DMS153 (cell line): ENCODE results near the gene CRP.
"Not testable (repeated sequence)": the region's sequence is repeated elsewhere in the genome, so short reads cannot be mapped to it uniquely, and the experiment has no call there.

Source experiments
- DNase-seq: peaks from one replicate; lab custom pipeline; 2025; lab: John Stamatoyannopoulos, UW

Gene CRP, protein sequence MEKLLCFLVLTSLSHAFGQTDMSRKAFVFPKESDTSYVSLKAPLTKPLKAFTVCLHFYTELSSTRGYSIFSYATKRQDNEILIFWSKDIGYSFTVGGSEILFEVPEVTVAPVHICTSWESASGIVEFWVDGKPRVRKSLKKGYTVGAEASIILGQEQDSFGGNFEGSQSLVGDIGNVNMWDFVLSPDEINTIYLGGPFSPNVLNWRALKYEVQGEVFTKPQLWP

DNA sequence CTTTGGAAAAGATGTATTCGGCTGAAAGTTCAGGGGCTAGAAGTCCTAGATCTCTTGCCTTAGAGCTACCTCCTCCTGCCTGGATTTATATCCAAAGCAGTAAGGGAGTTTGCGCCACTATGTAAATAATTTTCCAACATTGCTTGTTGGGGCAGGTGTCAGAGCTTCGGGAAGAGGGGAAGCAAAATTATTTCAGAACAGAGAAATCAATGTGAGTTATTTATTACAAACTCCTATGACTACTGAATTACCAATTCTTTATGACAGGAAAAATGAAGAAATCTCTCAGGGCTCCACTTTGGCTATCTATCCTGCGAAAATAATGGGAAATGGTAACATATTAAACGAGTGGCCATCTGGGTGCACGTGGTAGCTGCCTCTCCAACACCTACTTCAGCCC, at the start of gene CRP:
CRP (minus strand) TSS at position 61 of the 400 bp plus-strand sequence. CDS start 104 bp downstream, outside the sequence.
- DNase-seq = no peak

DNA sequence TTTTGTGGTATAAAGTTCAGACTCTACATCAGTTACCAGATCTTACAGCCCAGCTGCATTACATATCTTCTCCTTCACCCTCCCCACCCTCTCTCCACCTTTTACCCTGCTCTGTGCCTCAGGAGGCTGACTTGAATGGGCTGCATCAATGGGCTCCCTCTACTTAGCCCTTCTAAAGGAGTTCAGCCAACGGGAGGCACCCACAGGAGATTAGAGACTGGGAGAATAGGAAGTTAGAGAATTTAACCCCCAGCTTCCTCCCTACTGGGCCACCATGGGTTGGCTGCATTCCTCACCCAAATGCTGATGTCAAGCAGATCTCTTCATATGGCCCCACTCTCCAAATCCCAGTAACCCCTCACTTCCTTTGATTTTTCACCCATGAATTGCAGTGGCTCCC, 49.3 kb upstream of the CRP start:
- DNase-seq = no peak

GRCh38 chr1:159756397-159756796, 42.0 kb upstream of the CRP start:
- no peak for DNase-seq

DNA sequence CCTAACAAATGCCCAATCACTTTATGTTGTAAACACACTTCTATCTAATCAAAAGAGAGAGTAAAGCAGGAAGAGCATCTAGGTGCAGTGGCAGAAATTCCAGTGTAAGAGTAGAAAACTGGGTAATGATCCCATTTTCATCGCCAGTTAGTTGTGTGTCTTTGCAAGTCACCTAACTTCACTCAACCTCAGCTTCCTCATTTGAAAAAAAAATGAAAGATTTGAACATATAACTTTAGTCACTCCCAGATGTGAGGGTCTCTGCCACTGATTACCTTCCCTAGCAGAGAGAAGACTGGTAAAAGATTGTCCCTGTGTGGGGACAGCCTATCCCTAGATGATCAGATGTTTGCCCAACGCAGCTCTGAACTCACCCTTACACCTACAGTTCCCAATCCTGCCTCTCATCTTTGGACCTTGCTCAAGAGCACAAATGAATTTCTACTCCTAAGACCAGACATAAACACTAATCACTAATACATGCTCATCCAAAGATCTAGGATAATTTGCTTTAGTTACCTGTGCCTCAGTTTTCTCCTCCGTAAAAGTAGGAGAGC, 41.1 kb upstream of the CRP start:
- DNase-seq = no peak

GRCh38 chr1:159753386-159753785, 39.0 kb upstream of the CRP start:
- no peak for DNase-seq

DNA sequence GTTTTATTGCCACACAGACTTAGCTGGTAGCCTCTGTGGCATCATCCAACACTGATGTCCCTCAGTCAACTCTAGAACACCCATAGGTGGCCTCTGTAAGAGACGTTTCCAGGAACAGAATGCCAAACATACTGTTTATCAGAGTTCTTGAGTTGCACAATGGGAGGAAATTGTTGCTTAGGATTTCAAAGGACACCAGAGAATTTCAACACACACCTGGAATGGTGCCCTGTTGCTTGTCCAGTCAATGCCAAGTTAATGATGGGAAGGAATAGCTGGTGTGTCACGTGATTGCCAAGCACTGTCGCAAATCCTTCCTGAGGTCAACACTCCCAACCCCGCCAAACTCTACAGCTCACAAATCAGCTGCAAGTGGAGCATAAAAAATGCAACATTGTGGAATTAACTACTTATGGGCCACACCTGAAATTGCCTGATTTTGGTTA, 37.8 kb upstream of the CRP start:
- DNase-seq = no peak

GRCh38 chr1:159751031-159751430, 36.6 kb upstream of the CRP start:
- DNase-seq = no peak

- no peak for DNase-seq
Observed at GRCh38 chr1:159750621-159751020, 36.2 kb upstream of the CRP start.

DNA sequence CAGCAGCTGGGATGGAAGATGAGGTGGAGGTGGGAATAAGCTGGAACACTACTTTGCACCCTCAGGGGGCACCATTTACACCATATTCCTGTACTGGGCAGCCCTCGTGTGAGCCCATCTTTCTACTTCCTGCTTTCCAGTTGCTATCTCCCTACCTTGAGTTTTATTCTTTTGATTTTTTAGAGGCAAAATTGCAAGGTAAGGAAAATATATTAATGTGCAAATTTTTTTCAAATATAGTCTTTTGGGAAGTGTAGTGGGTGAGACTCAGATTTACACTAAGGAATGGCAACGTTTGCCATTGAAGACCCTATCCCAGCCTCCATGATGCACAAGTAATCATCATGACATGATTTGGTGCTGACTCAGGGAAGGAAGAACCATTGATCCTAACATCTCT, 35.2 kb upstream of the CRP start:
- DNase-seq = no peak

GRCh38 chr1:159748370-159748769, 34.0 kb upstream of the CRP start:
- no peak for DNase-seq

- DNase-seq = no peak
Observed at GRCh38 chr1:159746666-159747065, 32.3 kb upstream of the CRP start.

GRCh38 chr1:159743651-159744410, 29.4 kb upstream of the CRP start:
- no peak for DNase-seq

DNA sequence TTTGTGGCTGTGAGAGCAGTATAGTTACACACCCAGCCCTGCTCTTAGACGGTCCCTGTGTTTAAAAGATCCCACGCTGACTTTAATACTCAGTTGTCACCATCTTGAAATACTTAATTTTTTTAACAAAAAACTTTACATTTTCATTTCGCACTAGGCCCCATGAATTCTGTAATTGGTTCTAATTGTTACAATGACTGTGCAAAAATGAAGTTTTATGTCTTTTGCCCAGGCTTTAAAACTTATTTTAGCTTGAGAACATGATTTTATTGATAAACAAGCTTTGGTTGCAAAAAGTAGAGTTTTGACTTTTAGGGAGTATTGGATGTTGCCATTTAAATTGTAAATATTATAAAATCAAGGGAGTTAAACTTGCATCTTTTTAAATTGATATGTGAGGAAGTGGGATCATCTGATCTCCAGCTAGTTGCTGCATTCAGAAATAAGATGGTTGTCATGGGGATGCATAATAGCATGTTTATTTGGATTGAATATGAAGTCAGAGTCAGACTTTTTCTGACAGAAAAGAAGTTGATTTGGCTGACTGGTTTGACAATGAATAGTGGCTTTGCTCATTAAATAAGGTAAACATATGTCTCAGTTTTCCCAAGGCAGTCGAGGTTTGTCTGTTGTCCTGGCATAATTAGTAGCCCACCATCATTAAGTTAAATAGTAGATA, 23.0 kb upstream of the CRP start:
- no peak for DNase-seq

GRCh38 chr1:159723188-159723587, 8.8 kb upstream of the CRP start:
- not testable (repeated sequence) for DNase-seq

DNA sequence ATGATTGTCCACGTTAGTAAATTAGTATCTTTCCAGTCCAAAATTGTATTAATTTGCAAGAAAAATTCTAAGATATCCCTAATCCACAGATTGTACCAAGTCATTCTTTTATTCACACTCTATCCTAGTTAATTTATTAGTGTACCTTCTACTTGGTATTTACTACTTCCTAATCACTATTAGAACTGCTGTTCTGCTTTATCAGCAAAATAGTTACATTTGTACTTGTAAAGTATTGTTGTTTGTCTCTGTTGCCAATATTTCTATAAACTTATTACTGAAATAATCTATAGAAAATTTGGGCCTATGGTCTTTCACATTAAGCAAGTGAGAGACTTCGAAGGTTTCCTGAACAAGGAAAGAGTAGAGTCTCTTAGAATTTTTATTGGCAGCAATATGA, 5.6 kb upstream of the CRP start:
- no peak for DNase-seq

DNA sequence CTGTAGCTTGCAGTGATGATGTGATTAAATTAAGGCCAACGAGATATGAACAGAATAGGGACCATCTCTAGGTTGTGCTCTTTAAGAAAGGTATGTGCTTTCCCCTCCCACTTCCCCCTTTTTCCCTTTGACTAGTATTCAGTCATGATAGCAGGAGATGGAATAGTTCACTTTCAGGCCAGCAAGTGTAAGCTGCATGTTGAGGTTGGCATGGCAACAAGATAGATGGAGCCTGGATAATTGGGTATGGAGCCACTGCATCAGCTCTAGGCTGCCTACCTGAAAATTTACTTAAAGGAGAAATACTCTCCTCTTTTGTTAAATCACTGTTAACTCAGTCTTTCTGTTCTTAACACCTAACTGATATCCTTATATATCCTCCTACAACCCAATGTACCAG, 1.5 kb upstream of the CRP start:
- DNase-seq = no peak

DNA sequence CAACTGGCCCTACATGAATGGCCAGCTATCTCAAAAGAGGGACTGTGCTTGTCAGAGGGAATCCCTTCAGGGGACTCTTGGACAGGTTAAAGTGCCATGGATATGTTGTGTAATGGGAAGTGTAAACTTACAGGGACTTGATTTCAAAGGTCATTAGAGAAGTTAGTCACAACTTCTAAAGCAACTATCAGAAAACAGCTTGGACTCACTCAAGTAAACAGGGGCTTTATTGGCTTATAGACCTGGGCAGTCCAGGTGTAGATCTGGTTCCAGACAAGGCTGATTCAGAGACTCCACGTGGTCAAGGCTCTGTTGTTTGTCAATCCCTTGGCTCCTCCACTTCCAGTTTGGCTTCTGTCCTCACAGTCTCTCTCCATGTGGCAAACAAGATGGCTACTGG, 2.3 kb downstream of the CRP start:
- no peak for DNase-seq

DNA sequence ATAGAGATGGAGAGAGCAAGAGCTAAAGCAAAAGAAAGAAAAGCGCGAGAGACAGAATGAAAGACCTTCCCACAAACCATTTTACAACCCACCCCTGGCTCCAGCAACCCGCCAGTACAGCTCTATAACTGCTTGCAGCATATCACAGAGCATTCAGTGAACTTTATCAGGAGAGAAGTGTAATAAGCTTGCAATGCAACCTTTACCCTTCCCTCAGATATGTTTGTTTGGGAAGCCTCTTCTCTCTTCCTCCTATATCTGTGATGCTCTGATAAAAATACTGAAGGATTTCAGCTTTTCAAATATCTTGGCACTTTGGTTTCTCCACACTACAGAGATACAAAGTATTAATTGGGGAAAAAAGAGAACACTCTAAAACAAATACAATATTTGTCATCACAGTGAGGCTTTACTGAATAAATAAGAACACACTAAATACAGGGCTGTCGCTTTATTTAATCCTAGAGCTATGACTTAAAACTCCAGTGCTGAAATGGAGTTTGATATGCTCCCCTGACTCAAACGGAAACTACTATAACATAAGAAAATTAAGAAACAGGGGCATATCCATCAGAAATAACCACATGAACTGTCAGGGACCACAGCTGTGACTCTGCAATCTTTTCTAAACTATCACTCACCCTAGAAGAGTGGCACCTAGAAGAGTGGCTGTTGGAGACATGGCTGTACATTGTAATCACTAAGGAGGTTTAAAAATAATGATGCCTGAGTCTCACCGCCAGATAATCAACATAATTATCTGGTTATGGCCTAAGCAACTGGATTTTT, 6.7 kb downstream of the CRP start:
- DNase-seq = no peak

GRCh38 chr1:159705904-159706256, 8.5 kb downstream of the CRP start:
- DNase-seq = no peak

GRCh38 chr1:159705251-159705903, 9.0 kb downstream of the CRP start:
- DNase-seq = no peak

- no peak for DNase-seq
Observed at GRCh38 chr1:159704481-159704880, 9.9 kb downstream of the CRP start.

DNA sequence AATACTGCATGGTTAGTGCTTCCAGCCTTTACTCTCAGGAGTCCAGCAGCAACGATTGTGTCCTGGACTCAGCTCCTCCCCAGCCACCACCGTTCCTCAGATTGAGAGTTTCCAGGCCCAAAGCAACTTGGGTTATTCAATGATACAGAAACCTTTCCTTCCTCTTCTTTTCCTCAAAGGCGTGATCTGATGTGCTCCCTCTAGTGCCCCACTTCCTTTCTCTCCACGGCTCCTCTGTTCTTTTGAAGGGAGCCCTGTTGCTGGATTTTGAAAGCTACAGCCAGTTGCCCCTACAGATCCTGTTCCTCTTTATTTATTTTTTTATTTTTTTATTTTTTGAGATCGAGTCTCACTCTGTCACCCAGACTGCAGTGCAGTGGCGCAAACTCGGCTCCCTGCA, 14.1 kb downstream of the CRP start:
- DNase-seq = no peak
